Ishikawa (cell line): ENCODE results near the gene DIPK1B.

Experiments
- CEBPB ChIP-seq: IDR thresholded peaks from 2 replicates; pipeline ENCODE4 v1.6.1; 2012
- CREB1 ChIP-seq: IDR thresholded peaks from 2 replicates; pipeline ENCODE4 v1.6.1; 2012; ENCODE audit warnings: low read depth
- EGR1 ChIP-seq: IDR thresholded peaks from 2 replicates; pipeline ENCODE4 v1.6.1; 2012
- EP300 ChIP-seq: IDR thresholded peaks from 2 replicates; pipeline ENCODE4 v1.6.1; 2012; ENCODE audit warnings: borderline replicate concordance
- FOXM1 ChIP-seq: IDR thresholded peaks from 2 replicates; pipeline ENCODE4 v1.6.1; 2012; ENCODE audit warnings: low read depth, borderline replicate concordance
- MAX ChIP-seq: IDR thresholded peaks from 2 replicates; pipeline ENCODE4 v1.6.1; 2012
- NFIC ChIP-seq: IDR thresholded peaks from 2 replicates; pipeline ENCODE4 v1.6.1; 2012
- RAD21 ChIP-seq: IDR thresholded peaks from 2 replicates; pipeline ENCODE4 v1.6.1; 2012; ENCODE audit warnings: low read depth
- REST ChIP-seq: IDR thresholded peaks from 2 replicates; pipeline ENCODE4 v1.6.1; 2012; ENCODE audit warnings: low read depth, mild to moderate bottlenecking
- TAF1 ChIP-seq: IDR thresholded peaks from 2 replicates; pipeline ENCODE4 v1.6.1; 2012; ENCODE audit warnings: low read depth, mild to moderate bottlenecking
- TCF12 ChIP-seq: IDR thresholded peaks from 2 replicates; pipeline ENCODE4 v1.6.1; 2012; ENCODE audit warnings: low read depth
- TEAD4 ChIP-seq: IDR thresholded peaks from 2 replicates; pipeline ENCODE4 v1.6.1; 2012
- USF1 ChIP-seq: IDR thresholded peaks from 2 replicates; pipeline ENCODE4 v1.6.1; 2012
- YY1 ChIP-seq: IDR thresholded peaks from 2 replicates; pipeline ENCODE4 v1.6.1; 2012; ENCODE audit warnings: low read depth
- ZBTB7A ChIP-seq: IDR thresholded peaks from 2 replicates; pipeline ENCODE4 v1.6.1; 2012; ENCODE audit warnings: low read depth

DIPK1B gene

GRCh38 chr9:136675477-136676296, 36.7 kb upstream of the DIPK1B start:
- TF ChIP-seq RAD21, result no peak
- TF ChIP-seq CEBPB, result no peak
- TF ChIP-seq TAF1, result no peak
- TF ChIP-seq EGR1, result no peak
- TF ChIP-seq USF1, result no peak
- TF ChIP-seq TCF12, result no peak
- no peak for TF ChIP-seq REST
- TF ChIP-seq FOXM1, result no peak
- no peak for TF ChIP-seq CREB1

- TF ChIP-seq CEBPB (no peak), CREB1 (no peak), EGR1 (no peak), EP300 (no peak), USF1 (no peak), TEAD4 (no peak), FOXM1 (no peak), YY1 (no peak)
These were observed 36.0 kb upstream of the DIPK1B start for GRCh38 chr9:136676297-136676794.

GRCh38 chr9:136676920-136677686, 35.3 kb upstream of the DIPK1B start:
- TF ChIP-seq CEBPB, result no peak
- TF ChIP-seq YY1, result no peak
- no peak for TF ChIP-seq USF1
- no peak for TF ChIP-seq ZBTB7A
- TF ChIP-seq TAF1, result no peak
- TF ChIP-seq TCF12, result no peak
- TF ChIP-seq FOXM1, result no peak
- no peak for TF ChIP-seq CREB1
- TF ChIP-seq REST, result no peak
- TF ChIP-seq RAD21, result no peak
- no peak for TF ChIP-seq EGR1
- TF ChIP-seq TEAD4, result no peak
- no peak for TF ChIP-seq MAX
- no peak for TF ChIP-seq NFIC
- TF ChIP-seq EP300, result no peak

GRCh38 chr9:136678034-136678433, 34.3 kb upstream of the DIPK1B start:
- no peak for TF ChIP-seq RAD21
- TF ChIP-seq TAF1, result no peak
- no peak for TF ChIP-seq TEAD4
- no peak for TF ChIP-seq MAX
- TF ChIP-seq FOXM1, result no peak
- TF ChIP-seq YY1, result no peak
- TF ChIP-seq CREB1, result no peak
- TF ChIP-seq EGR1, result no peak

GRCh38 chr9:136678624-136679023, 33.7 kb upstream of the DIPK1B start:
- TF ChIP-seq TCF12 (no peak), CREB1 (no peak), MAX (no peak), TAF1 (no peak), RAD21 (no peak), EP300 (no peak), REST (no peak), FOXM1 (no peak), ZBTB7A (no peak), CEBPB (no peak), EGR1 (no peak), TEAD4 (no peak), YY1 (no peak), USF1 (no peak)
